SK-N-SH (cell line): Measurements from ENCODE around the gene SMAD3. TPM values are rescaled to one million over a fixed set of nuclear protein-coding genes. Genes with fewer than 3 reads are reported as not detected.

ENCODE experiments used
- CTCF ChIA-PET: fragments of 300-600, 350-600 bp; formaldehyde crosslinking; extraction: SDS; loops from one replicate; lab custom pipeline; 2021; lab: Yijun Ruan, JAX
- POLR2A ChIA-PET: fragments of 350-600 bp; sonication (Branson Sonifier 250); formaldehyde crosslinking; extraction: SDS; loops from one replicate; lab custom pipeline; 2020; ENCODE audit warnings: antibody characterized with exemption, inconsistent platforms; lab: Yijun Ruan, JAX
- DNase-seq: peaks from one replicate; pipeline ENCODE4 v3.0.0; 2012
- H2AFZ ChIP-seq: fragments of 200-600 bp; sonication (generic); 2 replicates; pipeline ENCODE4 v1.8.1; 2016; ENCODE audit warnings: antibody characterized with exemption, mild to moderate bottlenecking, low read depth
- H3F3A ChIP-seq: fragments of 200-600 bp; sonication (generic); replicated peaks from 2 replicates; pipeline ENCODE3; 2016; ENCODE audit warnings: antibody characterized with exemption, mild to moderate bottlenecking; ENCODE audit not compliant: insufficient read depth
- H3K27ac ChIP-seq, 2 experiments: fragments of 200-500 bp in 1 of 2; fragments of 200-600 bp in 1 of 2; sonication (Bioruptor generic) in 1 of 2; sonication (generic), shearing (Covaris generic) in 1 of 2; 2 replicates each; pipeline versions ENCODE4 v1.5.1 to v1.6.1; 2014 to 2016; ENCODE audit warnings: low read depth in 2 of 2, inconsistent platforms in 1 of 2, low read length in 1 of 2, mild to moderate bottlenecking in 1 of 2, mixed read lengths in 1 of 2
- H3K27me3 ChIP-seq: fragments of 200-600 bp; sonication (generic), shearing (Covaris generic); 2 replicates; pipeline ENCODE4 v1.6.1; 2016; ENCODE audit warnings: mixed run types; ENCODE audit not compliant: insufficient read depth
- H3K36me3 ChIP-seq, 2 experiments: fragments of 200-500 bp in 1 of 2; fragments of 200-600 bp in 1 of 2; sonication (Bioruptor generic) in 1 of 2; sonication (generic) in 1 of 2; replicated peaks in 1 of 2; 2 replicates each; pipeline versions ENCODE3 to v1.5.1; 2014 to 2016; ENCODE audit warnings: low read length in 1 of 2, mild to moderate bottlenecking in 1 of 2; ENCODE audit not compliant: insufficient read depth in 2 of 2, control insufficient read depth in 1 of 2
- H3K4me1 ChIP-seq, 2 experiments: fragments of 200-500 bp in 1 of 2; fragments of 200-600 bp in 1 of 2; sonication (Bioruptor generic) in 1 of 2; sonication (generic), shearing (Covaris generic) in 1 of 2; 2 replicates each; pipeline versions ENCODE4 v1.5.1 to v1.6.1; 2014 to 2016; ENCODE audit warnings: low read depth in 1 of 2, low read length in 1 of 2, mixed run types in 1 of 2; ENCODE audit not compliant: insufficient read depth in 2 of 2, control insufficient read depth in 1 of 2
- H3K4me2 ChIP-seq: fragments of 200-600 bp; sonication (generic), shearing (Covaris generic); 2 replicates; pipeline ENCODE4 v1.6.1; 2017; ENCODE audit warnings: mixed run types
- H3K4me3 ChIP-seq, 2 experiments: fragments of 200-500 bp in 1 of 2; fragments of 200-600 bp in 1 of 2; sonication (Bioruptor generic) in 1 of 2; sonication (generic), shearing (Covaris generic) in 1 of 2; 2 replicates each; pipeline versions ENCODE4 v1.5.1 to v1.8.1; 2014 to 2016; ENCODE audit warnings: low read depth in 2 of 2, inconsistent platforms in 1 of 2, low read length in 1 of 2, mild to moderate bottlenecking in 1 of 2, mixed read lengths in 1 of 2, moderate library complexity in 1 of 2
- H3K79me2 ChIP-seq: fragments of 200-600 bp; sonication (generic); 2 replicates; pipeline ENCODE4 v1.8.1; 2017; ENCODE audit warnings: mild to moderate bottlenecking; ENCODE audit not compliant: insufficient read depth
- H3K9ac ChIP-seq: fragments of 200-600 bp; sonication (generic); 2 replicates; pipeline ENCODE4 v1.6.1; 2017; ENCODE audit warnings: mixed run types
- H3K9me2 ChIP-seq: fragments of 200-600 bp; sonication (generic); 2 replicates; pipeline ENCODE4 v1.6.1; 2017; ENCODE audit warnings: mixed run types
- H3K9me3 ChIP-seq: fragments of 200-600 bp; sonication (generic); 2 replicates; pipeline ENCODE4 v1.6.1; 2017; ENCODE audit warnings: mixed run types, mild to moderate bottlenecking, moderate library complexity
- H4K20me1 ChIP-seq: fragments of 200-600 bp; sonication (generic); 2 replicates; pipeline ENCODE4 v1.6.1; 2017; ENCODE audit warnings: mild to moderate bottlenecking, mixed run types; ENCODE audit not compliant: insufficient read depth
- CHD2 ChIP-seq: fragments of 150-350 bp; IDR thresholded peaks from 2 replicates; pipeline ENCODE4 v1.6.1; 2018; ENCODE audit warnings: low read length; ENCODE audit not compliant: partially characterized antibody
- EZH2phosphoT487 ChIP-seq: fragments of 200-600 bp; sonication (generic); IDR thresholded peaks from 2 replicates; pipeline ENCODE4 v1.6.1; 2017; ENCODE audit warnings: low read depth, mixed run types, mild to moderate bottlenecking, antibody characterized with exemption, moderate library complexity, borderline replicate concordance
- FOXJ3 ChIP-seq: sonication (generic); formaldehyde crosslinking; IDR thresholded peaks from 2 replicates; pipeline ENCODE4 v1.5.1; 2020; ENCODE audit warnings: mild to moderate bottlenecking, missing genetic modification reagents
- JUND ChIP-seq: IDR thresholded peaks from 2 replicates; pipeline ENCODE4 v1.4.0; 2012
- MXI1 ChIP-seq: IDR thresholded peaks from 2 replicates; pipeline ENCODE4 v1.6.1; 2012; ENCODE audit warnings: mild to moderate bottlenecking, low read depth, low read length, improper control_type of control experiment
- PBX3 ChIP-seq: IDR thresholded peaks from 2 replicates; pipeline ENCODE4; 2012
- RAD21 ChIP-seq: IDR thresholded peaks from 2 replicates; pipeline ENCODE4 v1.6.1; 2012; ENCODE audit warnings: mild to moderate bottlenecking, low read length
- REST ChIP-seq: IDR thresholded peaks from 2 replicates; pipeline ENCODE4 v1.6.1; 2012; ENCODE audit warnings: mild to moderate bottlenecking, low read depth, low read length, moderate library complexity
- RFX5 ChIP-seq: IDR thresholded peaks from 2 replicates; pipeline ENCODE4 v1.6.1; 2012; ENCODE audit warnings: mild to moderate bottlenecking, improper control_type of control experiment, low read length
- TCF12 ChIP-seq: IDR thresholded peaks from 2 replicates; pipeline ENCODE4 v1.4.0; 2012
- USF2 ChIP-seq: fragments of 150-350 bp; IDR thresholded peaks from 2 replicates; pipeline ENCODE4 v1.6.1; 2017; ENCODE audit warnings: antibody characterized with exemption, low read length, low read depth, borderline replicate concordance
- YY1 ChIP-seq: IDR thresholded peaks from 2 replicates; pipeline ENCODE4 v1.4.0; 2012; ENCODE audit warnings: low read depth, mild to moderate bottlenecking
- ZBTB33 ChIP-seq: IDR thresholded peaks from 2 replicates; pipeline ENCODE4 v1.4.0; 2012; ENCODE audit warnings: low read depth, borderline replicate concordance
- WGBS: methylation state at CpG from one replicate; pipeline ENCODE4 v1.1.6; 2017; ENCODE audit warnings: low lambda C conversion rate; 5-methylcytosine and 5-hydroxymethylcytosine counted together
- polyA plus RNA-seq, 3 experiments: library from polyadenylated mRNA; depleted of rRNA; stranded (reverse); fragments of >200 nt; gene quantifications; 2 replicates each; pipeline ENCODE4 v1.2.3, GENCODE V29; 2012

Gene SMAD3
- polyA plus RNA-seq, 1 of the 3 experiments (the other 2 are of a cell fraction), result 19.5 TPM

GRCh38 chr15:67163180-67163579 lies 97.8 kb downstream of the SMAD3 start (continued):
- no peak for TF ChIP-seq PBX3
- no peak for TF ChIP-seq REST
- TF ChIP-seq EZH2phosphoT487, result no peak
- TF ChIP-seq CHD2, result no peak
- no peak for TF ChIP-seq TCF12
- no peak for TF ChIP-seq RAD21

GRCh38 chr15:67164401-67164791 lies 99.0 kb downstream of the SMAD3 start:
- Histone ChIP-seq H3F3A (no peaks in the 10 kb centered on the region), H3K9ac (no peak overlapping the region), H3K36me3 (peaks cover 6 to 16% of the 10 kb centered on the region in 2 experiments), H3K4me3 (no peak overlapping the region), H4K20me1 (0 out of 2 replicates have a peak, but pooled peaks cover 5% of the 10 kb centered on the region), H3K4me2 (no peak overlapping the region), H3K27me3 (no peaks in the 10 kb centered on the region), H3K9me2 (no peaks in the 10 kb centered on the region), H3K27ac (no peak overlapping the region)
- WGBS, result 57% methylated on average over 1 of the region's 5 CpGs
- DNase-seq, result no peak
- POLR2A ChIA-PET, result no interaction called here
- TF ChIP-seq RFX5 (no peak), ZBTB33 (no peak), USF2 (no peak), JUND (no peak), YY1 (no peak), EZH2phosphoT487 (no peak), FOXJ3 (CRISPR knock-in tag) (no peak), MXI1 (no peak)
- TF ChIP-seq, all 33 proteins: peak for 0
- H2AFZ ChIP-seq, result no peak overlapping the region
- H3K4me1 ChIP-seq, result peaks cover 7 to 13% of the 10 kb centered on the region in 2 experiments; a peak in 2 of 4 replicates
- peaks cover 48% of the 10 kb centered on the region for H3K79me2 ChIP-seq
- CTCF ChIA-PET, result interaction anchor here (1.3 kb wide), 1 partner anchor 218 kb away, joined by 3 read pairs; no protein-coding TSS in a partner anchor
- H3K9me3 ChIP-seq, result no peaks in the 10 kb centered on the region
